Stimulated activated CD8-positive, alpha-beta memory T cell treated with anti-CD3 and anti-CD28 coated beads, Interleukin-7, amount 100 ng/mL, for 1 hour (primary cell): ENCODE results near the gene VRK2.
"Not testable (repeated sequence)": the region's sequence is repeated elsewhere in the genome, so short reads cannot be mapped to it uniquely, and the experiment has no call there.

Experiments used
- DNase-seq, 2 donors: peaks; one replicate each; pipeline ENCODE4 v3.0.0-alpha.2; 2020; ENCODE audit warnings: low read depth in 2 of 2

Gene VRK2

GRCh38 chr2:58158481-58158880 is 111.9 kb downstream of the VRK2 start:
- DNase-seq, result no peak

DNA sequence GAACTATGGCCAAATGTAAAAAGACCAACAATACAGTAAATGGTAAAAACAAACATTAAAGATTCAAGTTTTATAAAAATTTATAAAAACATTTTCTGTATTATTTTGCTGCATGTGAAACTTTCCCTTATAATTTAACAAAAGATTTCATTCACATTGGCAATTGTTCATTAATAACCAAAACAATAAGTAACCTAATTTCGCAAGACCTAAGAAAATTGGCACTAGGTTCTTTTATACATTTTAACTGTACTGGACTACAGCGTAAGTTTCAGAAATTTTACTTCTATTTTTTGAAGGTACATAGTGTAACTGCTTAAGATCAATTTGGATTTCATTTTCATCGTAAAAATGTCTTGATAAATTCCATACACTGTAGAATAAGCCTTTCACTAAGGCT is 117.3 kb downstream of the VRK2 start:
- DNase-seq, result no peak

- DNase-seq, result not testable (repeated sequence)
These were observed 121.5 kb downstream of the VRK2 start for GRCh38 chr2:58168130-58168529.

DNA sequence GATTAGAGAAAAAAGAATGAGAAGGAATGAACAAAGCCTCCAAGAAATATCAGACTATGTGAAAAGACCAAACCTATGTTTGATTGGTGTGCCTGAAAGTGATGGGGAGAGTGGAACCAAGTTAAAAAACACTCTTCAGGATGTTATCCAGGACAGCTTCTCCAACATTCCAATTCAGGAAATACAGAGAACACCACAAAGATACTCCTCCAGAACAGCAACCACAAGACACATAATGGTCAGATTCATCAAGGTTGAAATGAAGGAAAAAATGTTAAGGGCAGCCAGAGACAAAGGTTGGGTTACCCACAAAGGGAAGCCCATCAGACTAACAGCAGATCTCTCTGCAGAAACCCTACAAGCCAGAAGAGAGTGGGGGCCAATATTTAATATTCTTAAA is 123.2 kb downstream of the VRK2 start:
- DNase-seq, result not testable (repeated sequence)

- not testable (repeated sequence) for DNase-seq
These were observed 123.8 kb downstream of the VRK2 start for GRCh38 chr2:58170334-58170933.

GRCh38 chr2:58171831-58172230 is 125.2 kb downstream of the VRK2 start:
- not testable (repeated sequence) for DNase-seq

GRCh38 chr2:58177187-58177586 is 130.6 kb downstream of the VRK2 start:
- not testable (repeated sequence) for DNase-seq

DNA sequence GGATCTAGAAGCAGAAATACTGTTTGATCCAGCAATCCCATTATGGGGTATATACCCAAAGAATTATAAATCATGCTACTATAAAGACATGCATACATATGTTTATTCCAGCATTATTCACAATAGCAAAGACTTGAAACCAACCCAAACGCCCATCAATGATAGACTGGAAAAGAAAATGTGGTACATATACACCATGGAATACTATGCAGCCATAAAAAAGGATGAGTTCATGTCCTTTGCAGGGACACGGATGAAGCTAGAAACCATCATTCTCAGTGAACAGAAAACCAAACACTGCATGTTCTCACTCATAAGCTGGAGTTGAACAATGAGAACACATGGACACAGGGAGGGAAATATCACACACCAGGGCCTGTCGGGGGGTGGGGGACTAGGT is 133.6 kb downstream of the VRK2 start:
- DNase-seq, result not testable (repeated sequence)

DNA sequence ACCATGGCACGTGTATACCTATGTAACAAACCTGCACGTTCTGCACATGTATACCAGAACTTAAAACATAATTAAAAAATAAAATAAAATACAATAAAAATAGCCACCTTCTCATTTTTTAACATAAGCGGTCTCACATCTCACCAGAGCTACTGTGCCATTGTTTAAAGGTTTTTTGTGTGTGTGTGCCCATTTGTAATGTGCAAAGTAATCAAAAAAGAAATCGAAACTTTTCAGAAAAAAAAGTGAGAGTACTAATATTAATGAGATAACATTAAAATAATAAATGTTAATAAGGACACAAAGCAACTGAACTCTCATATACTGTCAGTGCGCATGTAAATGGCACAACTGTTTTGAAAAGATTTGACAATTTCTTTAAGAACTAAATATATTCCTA is 134.0 kb downstream of the VRK2 start:
- no peak for DNase-seq

- DNase-seq, result no peak
These were observed 135.9 kb downstream of the VRK2 start for GRCh38 chr2:58182527-58182926.

- no peak for DNase-seq
These were observed 139.9 kb downstream of the VRK2 start for GRCh38 chr2:58186501-58186900.

DNA sequence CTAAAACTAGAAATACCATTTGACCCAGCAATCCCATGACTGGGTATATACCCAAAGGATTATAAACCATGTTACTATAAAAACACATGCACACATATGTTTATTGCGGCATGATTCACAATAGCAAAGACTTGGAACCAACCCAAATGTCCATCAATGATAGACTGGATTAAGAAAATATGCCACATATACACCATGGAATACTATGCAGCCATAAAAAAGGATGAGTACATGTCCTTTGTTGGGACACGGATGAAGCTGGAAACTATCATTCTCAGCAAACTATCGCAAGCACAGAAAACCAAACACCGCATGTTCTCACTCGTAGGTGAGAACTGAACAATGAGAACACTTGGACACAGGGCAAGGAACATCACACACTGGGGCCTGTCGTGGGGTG is 140.4 kb downstream of the VRK2 start:
- DNase-seq, result not testable (repeated sequence)

- DNase-seq, result no peak
These were observed 147.9 kb downstream of the VRK2 start for GRCh38 chr2:58194458-58194857.

DNA sequence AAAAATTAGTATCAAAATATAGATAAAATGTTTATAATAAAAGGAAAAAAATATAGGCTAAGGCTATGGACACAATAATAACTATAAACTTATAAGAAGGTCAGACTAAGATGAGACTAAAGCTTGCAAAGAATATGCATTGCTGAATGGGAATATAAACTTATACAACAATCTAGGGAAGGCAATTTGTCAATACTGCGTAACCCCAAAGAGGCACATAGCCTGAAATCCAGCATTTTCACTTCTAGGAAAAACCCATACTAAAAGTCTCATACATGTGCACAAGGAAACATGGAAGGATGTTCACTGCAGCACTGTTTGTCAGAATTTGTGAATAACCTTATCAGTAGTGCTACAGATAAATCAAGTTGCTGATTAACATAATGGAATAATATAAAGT is 149.1 kb downstream of the VRK2 start:
- DNase-seq, result no peak

GRCh38 chr2:58197894-58198293 is 151.3 kb downstream of the VRK2 start:
- no peak for DNase-seq

- no peak for DNase-seq
These were observed 155.8 kb downstream of the VRK2 start for GRCh38 chr2:58202404-58202803.

DNA sequence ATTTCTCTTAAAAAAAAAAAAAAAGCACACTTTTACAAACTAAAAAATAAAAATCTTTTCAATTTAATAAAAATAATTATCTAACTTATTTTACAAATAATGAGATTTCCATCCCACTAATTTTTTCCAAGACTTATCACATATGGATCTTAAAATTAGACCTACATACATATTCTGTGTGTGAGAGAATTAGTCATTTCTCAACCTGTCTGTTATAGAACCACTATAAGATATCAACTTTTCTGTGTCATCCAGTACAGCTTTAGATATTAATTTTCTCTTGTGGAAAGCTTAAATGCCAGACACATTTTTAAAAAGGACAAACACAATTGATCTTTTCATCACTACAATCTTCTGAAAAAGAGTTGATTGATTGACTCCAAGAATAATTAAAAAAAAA is 156.4 kb downstream of the VRK2 start:
- no peak for DNase-seq

GRCh38 chr2:58204195-58204959 is 157.8 kb downstream of the VRK2 start:
- no peak for DNase-seq

GRCh38 chr2:58206785-58207184 is 160.2 kb downstream of the VRK2 start:
- no peak for DNase-seq

DNA sequence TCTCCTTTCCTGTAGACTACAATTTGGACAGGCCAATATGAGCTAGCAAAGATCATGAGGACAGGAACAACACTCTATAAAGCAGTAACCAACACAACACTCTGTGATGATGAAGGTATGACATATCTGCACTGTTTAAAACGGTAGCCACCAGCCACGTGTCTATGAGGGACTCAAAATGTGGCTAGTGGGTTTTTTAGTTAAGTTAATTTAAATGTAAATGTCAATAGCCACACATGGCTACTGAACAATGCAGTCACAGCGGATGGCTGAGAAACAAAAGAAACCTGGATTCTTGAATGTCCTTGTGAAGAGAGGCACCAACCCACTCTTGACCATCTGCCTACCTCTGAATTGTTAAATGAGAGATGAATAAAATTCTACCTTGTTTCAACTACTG is 160.6 kb downstream of the VRK2 start:
- DNase-seq, result no peak
